Measurements from ENCODE around the gene ALX4.

- TF ChIP-seq TSHZ1 (tag by site-specific recombination; IDR thresholded peaks at IDR 0.05; ENCODE audit: borderline replicate concordance) = no peak
- TF ChIP-seq ZBTB7A (tag by site-specific recombination; IDR thresholded peaks at IDR 0.05; ENCODE audit: low read depth) = no peak
- TF ChIP-seq ZNF664 (tag by site-specific recombination; IDR thresholded peaks at IDR 0.05) = no peak
- no peak for TF ChIP-seq ATF2 (tag by site-specific recombination; IDR thresholded peaks at IDR 0.05; ENCODE audit: low read depth)
- TF ChIP-seq ZNF138 (tag by site-specific recombination; IDR thresholded peaks at IDR 0.05; ENCODE audit: borderline replicate concordance) = no peak
- no peak for TF ChIP-seq BCL11A (tag by site-specific recombination; IDR thresholded peaks at IDR 0.05; ENCODE audit: low read depth)
- no peak for TF ChIP-seq SALL2 (tag by site-specific recombination; IDR thresholded peaks at IDR 0.05; ENCODE audit: borderline replicate concordance)
- no peak for TF ChIP-seq CTCF (tag by site-specific recombination; IDR thresholded peaks at IDR 0.05)
- no peak for TF ChIP-seq ZNF354C (tag by site-specific recombination; IDR thresholded peaks at IDR 0.05; ENCODE audit: borderline replicate concordance, low read depth)
- no peak for TF ChIP-seq SCRT2 (tag by site-specific recombination; IDR thresholded peaks at IDR 0.05)
- no peak for TF ChIP-seq ZNF24 (tag by site-specific recombination; IDR thresholded peaks at IDR 0.05)
- no peak for TF ChIP-seq ZFP3 (tag by site-specific recombination; IDR thresholded peaks at IDR 0.05; ENCODE audit: low read depth)
- TF ChIP-seq MYNN (tag by site-specific recombination; IDR thresholded peaks at IDR 0.05; ENCODE audit: borderline replicate concordance) = no peak
- no peak for TF ChIP-seq TCF7L2 (IDR thresholded peaks at IDR 0.05; ENCODE audit: borderline replicate concordance, low read depth, low read length)
These were observed 45.5 kb downstream of the ALX4 start for GRCh38 chr11:44264438-44264749.
